ENCODE data around the gene PKMYT1. TPM values are rescaled to one million over a fixed set of nuclear protein-coding genes. Genes with fewer than 3 reads are reported as not detected.

Gene PKMYT1
- total RNA-seq, 1 experiment from 2014 or later, result 105 TPM

- ChIA-PET POLR2A (ENCODE audit: unreplicated experiment) (interaction anchor here (0.5 to 5.1 kb wide), 10 partner anchors 9 to 1584 kb away, joined by 3 to 87 read pairs (median 6); partner anchors contain the start of genes CLDN9 and ZNF213), CTCF (interaction anchor here (0.5 to 1.8 kb wide), 3 partner anchors 17 to 137 kb away, joined by 3 to 8 read pairs (median 3); no protein-coding TSS in a partner anchor)
- Histone ChIP-seq H2AFZ (no peak within 1 kb of the TSS), H3K4me2 (peak within 1 kb of the TSS; percentile 100), H3K79me2 (ENCODE audit: low read depth) (peaks cover 28% of the 10 kb centered on the region), H3K4me3 (peak within 1 kb of the TSS; percentile 76), H3K27ac (peak within 1 kb of the TSS; percentile 97), H3K4me1 (replicated peaks; ENCODE audit: insufficient read depth) (peaks cover 13% of the 10 kb centered on the region), H3K27me3 (ENCODE audit: insufficient read depth, low read depth) (no peaks in the 10 kb centered on the region), H3K36me3 (ENCODE audit: low read depth) (peaks cover 11% of the 10 kb centered on the region), H3K9me3 (ENCODE audit: insufficient read depth, low read depth) (no peaks in the 10 kb centered on the region), H3K9me2 (ENCODE audit: insufficient read depth) (no peaks in the 10 kb centered on the region), H4K20me1 (ENCODE audit: insufficient read depth) (peaks cover 10% of the 10 kb centered on the region), H3F3A (ENCODE audit: insufficient read depth, low read depth) (peaks cover 51% of the 10 kb centered on the region)
- BruUV-seq (replicated peaks), result no TSS peak
- DNase-seq, result peak; percentile 93 to 98
- intact Hi-C loops (cut with micrococcal nuclease; ENCODE audit: unreplicated experiment), result loop anchor here (1.0 to 2.0 kb wide), 2 partner anchors 43 to 54 kb away; partner anchors contain the start of gene PKMYT1
- TF ChIP-seq CTCF (conservative IDR thresholded peaks at IDR 0.05), result no peak
- no peak for TF ChIP-seq EZH2 (IDR thresholded peaks at IDR 0.05; ENCODE audit: low read depth)
Observed at GRCh38 chr16:3023669-3024478, 43.6 kb upstream of the PKMYT1 start, which contains the start of the genes HCFC1R1 and THOC6. TSS of gene HCFC1R1 (minus strand) at chr16:3023942. CDS start at chr16:3023941, 1 bp downstream. TSS of gene THOC6 (plus strand) at chr16:3024035. CDS start at chr16:3024327, 292 bp downstream.

GRCh38 chr16:3023415-3023668 lies 43.1 kb upstream of the PKMYT1 start:
- Histone ChIP-seq H3K4me2 (peak overlapping the region; percentile 100), H4K20me1 (ENCODE audit: insufficient read depth) (peaks cover 10% of the 10 kb centered on the region), H3K36me3 (ENCODE audit: low read depth) (peaks cover 11% of the 10 kb centered on the region), H3K4me3 (peak overlapping the region; percentile 76), H2AFZ (no peak overlapping the region), H3K9me2 (ENCODE audit: insufficient read depth) (no peaks in the 10 kb centered on the region), H3K9me3 (ENCODE audit: insufficient read depth, low read depth) (no peaks in the 10 kb centered on the region), H3F3A (ENCODE audit: insufficient read depth, low read depth) (peaks cover 51% of the 10 kb centered on the region), H3K4me1 (replicated peaks; ENCODE audit: insufficient read depth) (peaks cover 13% of the 10 kb centered on the region), H3K79me2 (ENCODE audit: low read depth) (peaks cover 28% of the 10 kb centered on the region), H3K27ac (peak overlapping the region; percentile 97), H3K27me3 (ENCODE audit: insufficient read depth, low read depth) (no peaks in the 10 kb centered on the region)
- DNase-seq, result peak; percentile 86 to 89
- no TSS peak for BruUV-seq (replicated peaks)
- intact Hi-C loops (cut with micrococcal nuclease; ENCODE audit: unreplicated experiment), result loop anchor here (1.0 to 2.0 kb wide), 2 partner anchors 43 to 53 kb away; partner anchors contain the start of gene PKMYT1
- TF ChIP-seq CTCF (conservative IDR thresholded peaks at IDR 0.05) (no peak), EZH2 (IDR thresholded peaks at IDR 0.05; ENCODE audit: low read depth) (no peak)
- ChIA-PET POLR2A (ENCODE audit: unreplicated experiment) (interaction anchor here (0.6 to 5.1 kb wide), 13 partner anchors 8 to 1441 kb away, joined by 3 to 87 read pairs (median 5); partner anchors contain the start of genes CLDN9 and ZNF213), CTCF (interaction anchor here (0.6 to 1.8 kb wide), 3 partner anchors 16 to 34 kb away, joined by 3 to 8 read pairs (median 4); no protein-coding TSS in a partner anchor)

- Histone ChIP-seq H3K4me3 (peak overlapping the region; percentile 76), H3K4me2 (peak overlapping the region; percentile 100), H3K36me3 (ENCODE audit: low read depth) (peaks cover 11% of the 10 kb centered on the region), H2AFZ (no peak overlapping the region), H3K27me3 (ENCODE audit: insufficient read depth, low read depth) (no peaks in the 10 kb centered on the region), H3K79me2 (ENCODE audit: low read depth) (peaks cover 28% of the 10 kb centered on the region), H4K20me1 (ENCODE audit: insufficient read depth) (peaks cover 10% of the 10 kb centered on the region), H3F3A (ENCODE audit: insufficient read depth, low read depth) (peaks cover 50% of the 10 kb centered on the region), H3K4me1 (replicated peaks; ENCODE audit: insufficient read depth) (peaks cover 11% of the 10 kb centered on the region), H3K27ac (peak overlapping the region; percentile 97), H3K9me2 (ENCODE audit: insufficient read depth) (no peaks in the 10 kb centered on the region), H3K9me3 (ENCODE audit: insufficient read depth, low read depth) (no peaks in the 10 kb centered on the region)
- CTCF ChIA-PET, result interaction anchor here (0.6 to 1.8 kb wide), 3 partner anchors 16 to 34 kb away, joined by 3 to 8 read pairs (median 4); no protein-coding TSS in a partner anchor
- intact Hi-C loops (cut with micrococcal nuclease; ENCODE audit: unreplicated experiment), result loop anchor here (1.0 to 2.0 kb wide), 2 partner anchors 42 to 53 kb away; partner anchors contain the start of gene PKMYT1
- DNase-seq, result no peak
- BruUV-seq (replicated peaks), result TSS peak; percentile 44
- TF ChIP-seq CTCF (conservative IDR thresholded peaks at IDR 0.05), result no peak
- TF ChIP-seq EZH2 (IDR thresholded peaks at IDR 0.05; ENCODE audit: low read depth), result no peak
- POLR2A ChIA-PET (ENCODE audit: unreplicated experiment), result interaction anchor here (0.6 to 5.1 kb wide), 13 partner anchors 8 to 1442 kb away, joined by 3 to 87 read pairs (median 6); partner anchors contain the start of genes CLDN9, KREMEN2 and ZSCAN10
Observed at GRCh38 chr16:3022684-3023414, 42.6 kb upstream of the PKMYT1 start.
